Measurements from ENCODE around the gene LGR6.
A peak's percentile ranks its signal among the peaks of the same experiment; 100 is the strongest.

The LGR6 gene

GRCh38 chr1:202343652-202344349 is 150.2 kb downstream of the LGR6 start (continued):
- TF ChIP-seq ZNF398 (tag by site-specific recombination; IDR thresholded peaks at IDR 0.05) (no peak), PRDM6 (tag by site-specific recombination; IDR thresholded peaks at IDR 0.05) (no peak), ZBTB44 (tag by site-specific recombination; IDR thresholded peaks at IDR 0.05) (0 out of 2 replicates have a peak, but pooled peaks have one; percentile 7), YY2 (tag by site-specific recombination; IDR thresholded peaks at IDR 0.05) (no peak), ZNF423 (tag by site-specific recombination; IDR thresholded peaks at IDR 0.05) (no peak), ZNF792 (tag by site-specific recombination; IDR thresholded peaks at IDR 0.05) (no peak), ZBTB1 (tag by site-specific recombination; IDR thresholded peaks at IDR 0.05) (no peak), SCRT2 (tag by site-specific recombination; IDR thresholded peaks at IDR 0.05) (no peak), ZNF404 (tag by site-specific recombination; IDR thresholded peaks at IDR 0.05) (no peak), ZSCAN16 (tag by site-specific recombination; IDR thresholded peaks at IDR 0.05) (no peak), FEZF1 (tag by site-specific recombination; IDR thresholded peaks at IDR 0.05) (no peak), TCF7L2 (IDR thresholded peaks at IDR 0.05; ENCODE audit: borderline replicate concordance, low read depth, low read length) (no peak), ZNF174 (tag by site-specific recombination; IDR thresholded peaks at IDR 0.05) (no peak), ZNF302 (tag by site-specific recombination; IDR thresholded peaks at IDR 0.05; ENCODE audit: low read depth) (no peak), ZNF776 (tag by site-specific recombination; IDR thresholded peaks at IDR 0.05; ENCODE audit: borderline replicate concordance) (no peak), IKZF3 (tag by site-specific recombination; IDR thresholded peaks at IDR 0.05) (no peak), KLF7 (tag by site-specific recombination; IDR thresholded peaks at IDR 0.05; ENCODE audit: borderline replicate concordance) (no peak)

DNA sequence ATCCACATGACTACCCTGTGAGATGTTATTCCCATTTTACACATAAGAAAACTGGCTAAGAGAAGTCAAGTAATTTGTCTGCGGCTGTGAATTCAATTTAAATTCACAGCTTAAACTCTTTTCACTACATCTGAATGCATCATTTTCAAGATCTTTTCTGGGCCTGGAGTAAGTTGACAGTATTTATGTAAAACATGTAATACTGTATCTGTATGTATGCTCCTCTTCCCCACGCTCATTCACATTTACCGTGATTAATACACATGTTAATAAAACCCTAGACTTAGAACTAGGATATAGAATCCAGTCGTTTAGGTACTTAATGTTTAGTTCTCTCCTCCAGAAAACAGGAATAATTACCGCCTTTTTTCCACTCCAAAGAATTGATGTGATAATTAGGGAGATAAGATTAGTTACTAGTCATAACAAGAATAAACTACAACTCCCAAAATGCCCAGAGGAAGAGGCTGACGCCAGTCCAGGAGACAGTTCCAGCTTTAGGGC is 154.5 kb downstream of the LGR6 start:
- POLR2A ChIA-PET: interaction anchor here (0.6 to 1.0 kb wide), 2 partner anchors 51 to 371 kb away, joined by 3 to 4 read pairs; no protein-coding TSS in a partner anchor
- TF ChIP-seq, protein P1, sequence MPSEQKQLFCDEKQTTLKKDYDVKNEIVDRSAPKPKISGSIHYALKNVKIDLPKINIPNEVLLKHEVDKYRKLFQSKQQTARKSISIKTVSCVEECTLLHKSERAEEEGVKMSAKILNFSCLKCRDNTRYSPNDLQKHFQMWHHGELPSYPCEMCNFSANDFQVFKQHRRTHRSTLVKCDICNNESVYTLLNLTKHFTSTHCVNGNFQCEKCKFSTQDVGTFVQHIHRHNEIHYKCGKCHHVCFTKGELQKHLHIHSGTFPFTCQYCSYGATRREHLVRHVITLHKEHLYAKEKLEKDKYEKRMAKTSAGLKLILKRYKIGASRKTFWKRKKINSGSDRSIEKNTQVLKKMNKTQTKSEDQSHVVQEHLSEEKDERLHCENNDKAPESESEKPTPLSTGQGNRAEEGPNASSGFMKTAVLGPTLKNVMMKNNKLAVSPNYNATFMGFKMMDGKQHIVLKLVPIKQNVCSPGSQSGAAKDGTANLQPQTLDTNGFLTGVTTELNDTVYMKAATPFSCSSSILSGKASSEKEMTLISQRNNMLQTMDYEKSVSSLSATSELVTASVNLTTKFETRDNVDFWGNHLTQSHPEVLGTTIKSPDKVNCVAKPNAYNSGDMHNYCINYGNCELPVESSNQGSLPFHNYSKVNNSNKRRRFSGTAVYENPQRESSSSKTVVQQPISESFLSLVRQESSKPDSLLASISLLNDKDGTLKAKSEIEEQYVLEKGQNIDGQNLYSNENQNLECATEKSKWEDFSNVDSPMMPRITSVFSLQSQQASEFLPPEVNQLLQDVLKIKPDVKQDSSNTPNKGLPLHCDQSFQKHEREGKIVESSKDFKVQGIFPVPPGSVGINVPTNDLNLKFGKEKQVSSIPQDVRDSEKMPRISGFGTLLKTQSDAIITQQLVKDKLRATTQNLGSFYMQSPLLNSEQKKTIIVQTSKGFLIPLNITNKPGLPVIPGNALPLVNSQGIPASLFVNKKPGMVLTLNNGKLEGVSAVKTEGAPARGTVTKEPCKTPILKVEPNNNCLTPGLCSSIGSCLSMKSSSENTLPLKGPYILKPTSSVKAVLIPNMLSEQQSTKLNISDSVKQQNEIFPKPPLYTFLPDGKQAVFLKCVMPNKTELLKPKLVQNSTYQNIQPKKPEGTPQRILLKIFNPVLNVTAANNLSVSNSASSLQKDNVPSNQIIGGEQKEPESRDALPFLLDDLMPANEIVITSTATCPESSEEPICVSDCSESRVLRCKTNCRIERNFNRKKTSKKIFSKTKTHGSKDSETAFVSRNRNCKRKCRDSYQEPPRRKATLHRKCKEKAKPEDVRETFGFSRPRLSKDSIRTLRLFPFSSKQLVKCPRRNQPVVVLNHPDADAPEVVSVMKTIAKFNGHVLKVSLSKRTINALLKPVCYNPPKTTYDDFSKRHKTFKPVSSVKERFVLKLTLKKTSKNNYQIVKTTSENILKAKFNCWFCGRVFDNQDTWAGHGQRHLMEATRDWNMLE (tag by site-specific recombination; conservative IDR thresholded peaks at IDR 0.05; ENCODE audit: low read depth): peak; percentile 66
- TF ChIP-seq WT1 (tag by site-specific recombination; IDR thresholded peaks at IDR 0.05): peak; percentile 4; the same call in 1 of the 2 replicates
- no peak for TF ChIP-seq SETDB1 (IDR thresholded peaks at IDR 0.05; ENCODE audit: insufficient read length, low read length)
- TF ChIP-seq ZNF366 (tag by site-specific recombination; conservative IDR thresholded peaks at IDR 0.05): peak; percentile 33; the same call in 1 of the 2 replicates
- peak; percentile 55; the same call in 1 of the 2 replicates for TF ChIP-seq IKZF3 (tag by site-specific recombination; IDR thresholded peaks at IDR 0.05)
- no peak for TF ChIP-seq PRDM1 (tag by site-specific recombination; IDR thresholded peaks at IDR 0.05)
- TF ChIP-seq ZNF350 (tag by site-specific recombination; IDR thresholded peaks at IDR 0.05): no peak
- TF ChIP-seq ZNF19 (tag by site-specific recombination; IDR thresholded peaks at IDR 0.05; ENCODE audit: low read depth): no peak
- no peak for TF ChIP-seq BCL11B (tag by site-specific recombination; IDR thresholded peaks at IDR 0.05; ENCODE audit: low read depth)
- TF ChIP-seq MZF1 (tag by site-specific recombination; IDR thresholded peaks at IDR 0.05; ENCODE audit: borderline replicate concordance): no peak
- no peak for TF ChIP-seq FEZF1 (tag by site-specific recombination; IDR thresholded peaks at IDR 0.05)

More for the DNA sequence above, 154.5 kb downstream of the LGR6 start:
- 0 out of 2 replicates have a peak, but pooled peaks cover 4% of the 10 kb centered on the region for H3K4me1 ChIP-seq (ENCODE audit: control insufficient read depth, insufficient read depth, low read length)
- no peaks in the 10 kb centered on the region for H3K36me3 ChIP-seq (ENCODE audit: control insufficient read depth in 2 of 2, insufficient read depth in 1 of 2, low read length in 2 of 2)
- H3K9me3 ChIP-seq (ENCODE audit: control insufficient read depth, insufficient read depth, low read depth, low read length): no peaks in the 10 kb centered on the region
- CTCF ChIA-PET: interaction anchor here (0.6 to 1.0 kb wide), 2 partner anchors 38 to 371 kb away, joined by 3 to 4 read pairs; no protein-coding TSS in a partner anchor
- H3K27ac ChIP-seq (ENCODE audit: extremely low read depth, low read depth, low read length): no peak overlapping the region
- no peak overlapping the region; the same call in 1 of the 2 replicates for H3K4me3 ChIP-seq (ENCODE audit: low read depth, low read length)
